GM12873 (cell line): Measurements from ENCODE around the gene XPA.

ENCODE experiments used
- TF ChIP-seq, protein P1 (sequence below): IDR thresholded peaks from 2 replicates; pipeline ENCODE4 v1.5.1; 2012; ENCODE audit warnings: low read depth, mild to moderate bottlenecking, moderate library complexity, low read length, control low read depth; ENCODE audit not compliant: insufficient read depth; ENCODE audit errors: missing control alignments

Gene XPA

DNA sequence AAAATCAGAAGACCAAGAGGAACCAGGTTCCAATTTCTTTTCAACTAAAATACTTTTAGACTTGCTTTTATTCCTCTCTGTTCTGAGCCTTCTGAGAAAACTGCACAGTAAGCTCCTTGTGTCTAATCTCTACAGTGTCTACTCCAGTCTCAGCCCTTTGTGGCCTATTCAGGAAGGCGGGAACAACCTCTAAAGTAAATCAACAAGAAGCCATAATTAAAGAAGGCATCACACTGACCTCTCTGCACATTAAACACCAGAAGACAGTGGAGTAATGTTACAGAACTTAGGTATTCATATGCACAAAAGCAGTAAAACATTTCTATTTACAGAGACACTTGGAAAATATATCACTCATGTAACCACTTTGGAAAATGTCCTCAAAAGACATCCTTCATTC is 14.9 kb downstream of the XPA start:
- TF ChIP-seq, protein P1, sequence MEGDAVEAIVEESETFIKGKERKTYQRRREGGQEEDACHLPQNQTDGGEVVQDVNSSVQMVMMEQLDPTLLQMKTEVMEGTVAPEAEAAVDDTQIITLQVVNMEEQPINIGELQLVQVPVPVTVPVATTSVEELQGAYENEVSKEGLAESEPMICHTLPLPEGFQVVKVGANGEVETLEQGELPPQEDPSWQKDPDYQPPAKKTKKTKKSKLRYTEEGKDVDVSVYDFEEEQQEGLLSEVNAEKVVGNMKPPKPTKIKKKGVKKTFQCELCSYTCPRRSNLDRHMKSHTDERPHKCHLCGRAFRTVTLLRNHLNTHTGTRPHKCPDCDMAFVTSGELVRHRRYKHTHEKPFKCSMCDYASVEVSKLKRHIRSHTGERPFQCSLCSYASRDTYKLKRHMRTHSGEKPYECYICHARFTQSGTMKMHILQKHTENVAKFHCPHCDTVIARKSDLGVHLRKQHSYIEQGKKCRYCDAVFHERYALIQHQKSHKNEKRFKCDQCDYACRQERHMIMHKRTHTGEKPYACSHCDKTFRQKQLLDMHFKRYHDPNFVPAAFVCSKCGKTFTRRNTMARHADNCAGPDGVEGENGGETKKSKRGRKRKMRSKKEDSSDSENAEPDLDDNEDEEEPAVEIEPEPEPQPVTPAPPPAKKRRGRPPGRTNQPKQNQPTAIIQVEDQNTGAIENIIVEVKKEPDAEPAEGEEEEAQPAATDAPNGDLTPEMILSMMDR, result no peak

GRCh38 chr9:97675655-97676054 is 21.5 kb downstream of the XPA start:
- TF ChIP-seq, protein P1, result no peak

DNA sequence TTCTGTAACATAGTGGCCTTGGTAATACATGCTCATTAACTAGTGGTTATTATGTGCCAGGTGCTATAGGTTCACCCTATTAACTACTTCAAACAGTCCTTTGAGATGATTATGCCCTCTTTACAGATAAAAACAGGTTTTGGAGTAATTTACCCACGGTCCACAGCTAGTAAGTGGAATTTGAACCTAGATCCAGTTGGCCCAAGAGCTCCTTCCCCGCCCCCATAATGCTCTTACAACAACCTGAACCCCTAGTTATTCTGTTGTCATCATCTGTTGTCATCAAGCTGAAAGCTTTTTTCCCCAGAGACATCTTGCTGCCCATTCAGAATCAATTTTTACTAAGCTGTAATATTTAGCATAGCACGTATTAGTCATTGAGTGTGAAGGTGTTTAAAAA is 23.2 kb downstream of the XPA start:
- TF ChIP-seq, protein P1, result no peak

GRCh38 chr9:97672403-97672802 is 24.7 kb downstream of the XPA start:
- TF ChIP-seq, protein P1, result no peak

DNA sequence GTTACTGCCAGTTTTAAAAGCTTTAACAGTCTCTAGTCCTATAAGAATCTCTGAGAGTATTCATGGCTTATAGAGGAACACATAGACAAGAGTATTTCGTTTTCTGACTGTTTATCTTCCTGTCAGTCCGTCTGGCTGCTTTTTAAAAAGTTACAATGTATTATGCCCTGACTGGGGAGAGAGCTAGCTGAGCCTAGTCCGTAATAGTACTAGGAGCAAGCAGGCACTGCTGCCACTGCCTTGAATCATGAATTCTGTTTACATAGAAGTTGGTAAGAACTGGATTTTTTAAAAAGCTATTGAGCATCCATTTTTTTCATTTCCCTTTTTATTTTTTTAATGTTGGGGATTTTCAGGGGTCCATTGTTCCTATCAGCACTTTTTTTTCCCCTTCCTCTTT is 26.6 kb downstream of the XPA start:
- TF ChIP-seq, protein P1, result no peak

DNA sequence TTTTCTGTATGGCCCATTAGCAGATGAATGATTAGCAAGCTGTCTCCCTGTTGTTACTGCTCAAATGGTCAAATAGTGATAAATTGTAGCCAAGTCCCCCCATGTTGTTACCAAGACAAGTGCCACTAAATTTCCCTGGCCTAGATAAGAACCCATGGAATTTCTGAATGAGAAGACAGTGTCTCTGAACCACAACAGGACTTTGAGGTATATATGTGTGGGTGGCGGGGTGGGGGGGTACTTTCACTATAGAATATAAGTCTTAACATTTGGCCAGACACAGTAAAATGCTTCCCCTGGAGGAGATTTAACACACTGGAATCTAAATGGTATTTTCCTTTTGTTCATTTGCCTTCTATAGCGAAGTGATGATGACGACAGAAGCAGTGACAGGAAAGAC is 28.7 kb downstream of the XPA start:
- TF ChIP-seq, protein P1, result no peak

GRCh38 chr9:97666907-97667686 is 30.0 kb downstream of the XPA start:
- TF ChIP-seq, protein P1, result no peak
